Nephron (organoid): Measurements from ENCODE around the gene SLC7A6.

Source experiments
- H3K27ac Mint-ChIP-seq, 3 experiments: 2 replicates each; pipeline ENCODE4 v1.8.0; 2020; ENCODE audit warnings: mixed read lengths in 3 of 3, mild to moderate bottlenecking in 2 of 3, moderate library complexity in 1 of 3
- H3K27me3 Mint-ChIP-seq: 2 replicates; pipeline ENCODE4 v1.8.0; 2021; ENCODE audit warnings: low read depth, mild to moderate bottlenecking, moderate library complexity, mixed read lengths
- H3K36me3 Mint-ChIP-seq: 2 replicates; pipeline ENCODE4 v1.8.0; 2020; ENCODE audit warnings: low read depth, mixed read lengths
- H3K4me1 Mint-ChIP-seq: 2 replicates; pipeline ENCODE4 v1.8.0; 2020; ENCODE audit warnings: mixed read lengths
- H3K4me3 Mint-ChIP-seq, 3 experiments: 2 replicates each; pipeline ENCODE4 v1.8.0; 2020; ENCODE audit warnings: mild to moderate bottlenecking in 3 of 3, mixed read lengths in 3 of 3, moderate library complexity in 2 of 3
- H3K9me3 Mint-ChIP-seq: 2 replicates; pipeline ENCODE4 v1.8.0; 2020; ENCODE audit warnings: mixed read lengths
- TF ChIP-seq, protein P1 (sequence below), 3 experiments: fragments of 200-600 bp; sonication (generic); IDR thresholded peaks; one replicate each; pipeline ENCODE4 v1.5.0; 2021; ENCODE audit warnings: antibody characterized with exemption in 3 of 3; ENCODE audit not compliant: unreplicated experiment in 3 of 3

SLC7A6 gene

DNA sequence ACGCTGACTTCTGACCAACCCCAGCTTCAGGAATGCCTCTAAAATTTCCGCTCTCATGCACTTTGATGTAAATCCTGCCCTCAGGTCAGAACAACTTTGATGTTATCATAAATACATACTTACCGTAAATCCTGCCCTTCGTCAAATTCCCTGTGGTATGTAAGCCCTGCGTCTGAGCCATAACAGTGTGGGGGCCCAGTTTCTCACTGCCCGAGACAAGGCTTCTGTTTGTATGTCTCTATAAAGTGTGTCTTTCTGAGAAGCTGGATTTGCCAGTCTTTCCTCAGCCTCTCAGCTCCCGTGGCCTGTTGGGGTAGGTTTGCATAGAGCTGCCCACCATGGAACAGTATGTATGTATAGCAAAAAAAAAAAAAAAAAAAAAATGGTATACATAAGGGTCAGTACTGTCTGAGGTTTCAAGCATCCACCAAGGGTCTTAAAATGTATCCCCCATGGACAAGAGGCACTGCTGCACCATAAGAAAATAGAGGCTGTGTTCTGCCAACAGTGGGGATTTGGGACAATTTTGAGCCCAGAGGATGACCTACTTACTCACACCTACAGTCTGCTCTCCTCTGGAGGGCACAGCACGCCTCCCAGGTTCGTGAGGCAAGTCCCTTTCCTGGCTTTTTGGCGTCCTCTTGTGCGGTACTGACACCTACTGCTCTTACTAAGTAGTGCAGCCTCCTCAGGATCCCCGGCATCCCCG lies 64.0 kb downstream of the SLC7A6 start:
- Mint-ChIP-seq H3K4me3 (no peak overlapping the region), H3K27me3 (no peaks in the 10 kb centered on the region), H3K4me1 (peaks cover 22% of the 10 kb centered on the region), H3K27ac (peak overlapping the region in 2 of 3 experiments; percentile 9 to 43), H3K9me3 (no peaks in the 10 kb centered on the region), H3K36me3 (peaks cover 30% of the 10 kb centered on the region)
- TF ChIP-seq, protein P1, sequence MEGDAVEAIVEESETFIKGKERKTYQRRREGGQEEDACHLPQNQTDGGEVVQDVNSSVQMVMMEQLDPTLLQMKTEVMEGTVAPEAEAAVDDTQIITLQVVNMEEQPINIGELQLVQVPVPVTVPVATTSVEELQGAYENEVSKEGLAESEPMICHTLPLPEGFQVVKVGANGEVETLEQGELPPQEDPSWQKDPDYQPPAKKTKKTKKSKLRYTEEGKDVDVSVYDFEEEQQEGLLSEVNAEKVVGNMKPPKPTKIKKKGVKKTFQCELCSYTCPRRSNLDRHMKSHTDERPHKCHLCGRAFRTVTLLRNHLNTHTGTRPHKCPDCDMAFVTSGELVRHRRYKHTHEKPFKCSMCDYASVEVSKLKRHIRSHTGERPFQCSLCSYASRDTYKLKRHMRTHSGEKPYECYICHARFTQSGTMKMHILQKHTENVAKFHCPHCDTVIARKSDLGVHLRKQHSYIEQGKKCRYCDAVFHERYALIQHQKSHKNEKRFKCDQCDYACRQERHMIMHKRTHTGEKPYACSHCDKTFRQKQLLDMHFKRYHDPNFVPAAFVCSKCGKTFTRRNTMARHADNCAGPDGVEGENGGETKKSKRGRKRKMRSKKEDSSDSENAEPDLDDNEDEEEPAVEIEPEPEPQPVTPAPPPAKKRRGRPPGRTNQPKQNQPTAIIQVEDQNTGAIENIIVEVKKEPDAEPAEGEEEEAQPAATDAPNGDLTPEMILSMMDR (IDR thresholded peaks at IDR 0.05; ENCODE audit: unreplicated experiment in 3 of 3): peak; percentile 83 to 91 (median 85)

DNA sequence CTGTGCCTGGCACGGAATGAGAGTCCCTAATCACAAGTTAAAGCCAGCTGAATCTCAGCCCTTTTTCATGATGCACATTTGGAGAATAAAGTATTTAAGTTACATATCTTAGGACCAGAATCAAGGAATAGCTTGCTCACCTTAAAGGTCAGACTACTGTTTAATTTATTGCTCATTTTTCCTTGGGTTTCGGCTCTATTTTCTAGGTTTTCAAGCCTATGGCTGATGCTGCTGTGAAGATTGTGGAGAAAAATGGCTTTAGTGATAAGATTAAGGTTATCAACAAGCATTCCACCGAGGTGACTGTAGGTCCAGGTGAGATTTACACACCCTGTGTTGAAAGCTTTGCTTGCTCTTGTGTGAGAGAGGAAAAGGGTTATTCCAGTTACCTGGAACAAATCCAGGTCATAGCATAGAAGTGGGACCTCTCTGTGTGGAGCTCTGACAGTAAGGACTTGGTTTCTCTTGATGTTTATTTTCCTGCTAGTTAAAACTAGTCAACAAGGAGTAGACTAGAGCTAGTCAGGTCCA lies 64.6 kb downstream of the SLC7A6 start:
- peaks cover 22% of the 10 kb centered on the region for H3K4me1 Mint-ChIP-seq
- TF ChIP-seq, protein P1 (IDR thresholded peaks at IDR 0.05; ENCODE audit: unreplicated experiment in 3 of 3): peak in 1 of 3 experiments; percentile 23
- peak overlapping the region in 2 of 3 experiments; percentile 9 to 43 for H3K27ac Mint-ChIP-seq

DNA sequence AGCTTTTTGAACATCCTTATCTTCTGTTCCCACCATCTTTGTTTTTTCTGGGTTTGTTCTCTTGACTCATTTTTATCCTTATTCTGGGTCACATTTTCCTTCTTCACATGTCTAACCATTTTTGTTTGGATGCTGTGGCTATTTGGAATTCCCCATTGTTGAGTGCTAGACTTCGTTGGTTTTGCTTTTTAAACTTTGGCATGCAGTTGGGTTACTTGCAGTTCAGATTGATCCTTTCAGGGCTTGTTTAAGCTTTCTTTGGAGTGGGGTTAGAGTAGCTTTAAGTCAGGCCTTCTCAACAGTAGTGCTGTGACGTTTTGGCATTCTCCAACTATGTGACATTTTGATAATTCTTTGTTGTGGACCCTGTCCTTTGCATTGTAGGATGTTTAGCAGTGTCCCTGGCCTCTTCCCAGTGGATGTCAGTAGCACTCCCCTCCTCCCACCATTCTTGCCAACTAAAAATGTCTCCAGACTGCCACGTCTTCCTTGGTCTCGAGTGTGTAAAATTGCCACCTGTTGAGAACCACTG lies 67.6 kb downstream of the SLC7A6 start:
- Mint-ChIP-seq H3K4me3 (no peak overlapping the region), H3K4me1 (peaks cover 27% of the 10 kb centered on the region), H3K36me3 (peaks cover 34% of the 10 kb centered on the region), H3K27ac (peak overlapping the region; percentile 88 to 94 (median 88)), H3K27me3 (no peaks in the 10 kb centered on the region), H3K9me3 (no peaks in the 10 kb centered on the region)
- TF ChIP-seq, protein P1 (IDR thresholded peaks at IDR 0.05; ENCODE audit: unreplicated experiment in 3 of 3): no peak

More for the DNA sequence above, 64.6 kb downstream of the SLC7A6 start:
- Mint-ChIP-seq H3K36me3 (peaks cover 28% of the 10 kb centered on the region), H3K4me3 (no peak overlapping the region), H3K9me3 (no peaks in the 10 kb centered on the region), H3K27me3 (no peaks in the 10 kb centered on the region)

DNA sequence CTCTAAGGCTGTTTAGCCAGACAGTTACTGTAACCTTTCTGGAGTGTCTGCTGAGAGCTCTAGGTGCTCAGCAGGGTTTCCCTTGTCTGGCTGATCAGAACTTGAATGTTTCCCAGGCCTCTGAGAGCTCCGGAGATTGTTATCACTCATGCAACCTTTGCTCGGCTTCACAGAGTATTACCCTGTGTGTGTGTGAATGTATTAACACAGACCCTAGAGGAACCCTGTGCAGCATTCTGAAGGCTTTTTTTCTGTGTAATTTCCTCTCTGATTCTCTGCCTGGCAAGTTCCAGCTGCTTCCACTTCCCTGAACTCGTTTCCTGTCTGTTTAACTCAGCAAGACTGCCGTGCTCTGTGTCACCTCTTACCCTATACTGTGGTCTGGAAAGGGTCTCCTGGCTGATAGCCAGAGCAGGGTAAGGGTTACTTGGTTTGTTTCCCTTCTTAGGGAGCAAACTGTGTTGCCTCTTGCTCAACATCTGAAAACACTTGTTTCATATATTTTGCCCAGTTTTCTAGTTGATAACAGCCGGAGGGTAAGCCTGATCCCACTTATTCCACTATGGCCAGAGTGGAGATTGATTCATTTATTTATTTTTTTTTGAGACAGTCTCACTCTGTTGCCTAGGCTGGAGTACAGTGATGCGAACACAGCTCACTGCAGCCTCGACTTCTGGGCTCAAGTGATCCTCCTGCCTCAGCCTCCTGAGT lies 68.2 kb downstream of the SLC7A6 start:
- H3K27ac Mint-ChIP-seq: peak overlapping the region; percentile 88 to 94 (median 88)
- TF ChIP-seq, protein P1 (IDR thresholded peaks at IDR 0.05; ENCODE audit: unreplicated experiment in 3 of 3): no peak
- H3K9me3 Mint-ChIP-seq: no peaks in the 10 kb centered on the region

DNA sequence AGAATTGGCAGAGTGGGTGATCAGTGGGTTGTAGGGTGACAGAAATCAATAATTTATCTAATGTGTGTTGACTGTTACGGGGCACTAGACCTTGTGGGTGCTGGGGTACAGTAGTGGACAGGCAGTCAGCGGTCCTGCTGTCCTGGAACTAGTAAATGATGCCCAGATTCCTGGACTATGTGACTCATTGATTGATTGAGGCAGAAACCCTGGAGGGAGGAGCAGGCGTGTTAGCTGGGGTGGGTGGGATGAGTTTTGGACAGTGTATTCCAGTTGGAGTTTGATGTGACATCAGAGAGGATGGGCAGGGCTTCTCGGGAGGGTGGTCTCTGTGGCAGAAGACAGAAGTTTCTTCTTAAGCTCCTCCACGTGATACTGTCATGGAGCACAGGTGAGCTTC lies 70.8 kb downstream of the SLC7A6 start:
- Mint-ChIP-seq H3K27ac (no peak overlapping the region), H3K9me3 (no peaks in the 10 kb centered on the region), H3K27me3 (no peaks in the 10 kb centered on the region), H3K4me3 (no peak overlapping the region), H3K36me3 (peaks cover 53% of the 10 kb centered on the region), H3K4me1 (peaks cover 17% of the 10 kb centered on the region)
- TF ChIP-seq, protein P1 (IDR thresholded peaks at IDR 0.05; ENCODE audit: unreplicated experiment in 3 of 3): no peak

More for the DNA sequence above, 68.2 kb downstream of the SLC7A6 start:
- Mint-ChIP-seq H3K4me1 (peaks cover 22% of the 10 kb centered on the region), H3K4me3 (no peak overlapping the region), H3K36me3 (peaks cover 40% of the 10 kb centered on the region), H3K27me3 (no peaks in the 10 kb centered on the region)
